ENCODE data around the gene PEAK1.

The PEAK1 gene

GRCh38 chr15:77387365-77388105, 32.4 kb downstream of the PEAK1 start:
- TF ChIP-seq, protein P1, sequence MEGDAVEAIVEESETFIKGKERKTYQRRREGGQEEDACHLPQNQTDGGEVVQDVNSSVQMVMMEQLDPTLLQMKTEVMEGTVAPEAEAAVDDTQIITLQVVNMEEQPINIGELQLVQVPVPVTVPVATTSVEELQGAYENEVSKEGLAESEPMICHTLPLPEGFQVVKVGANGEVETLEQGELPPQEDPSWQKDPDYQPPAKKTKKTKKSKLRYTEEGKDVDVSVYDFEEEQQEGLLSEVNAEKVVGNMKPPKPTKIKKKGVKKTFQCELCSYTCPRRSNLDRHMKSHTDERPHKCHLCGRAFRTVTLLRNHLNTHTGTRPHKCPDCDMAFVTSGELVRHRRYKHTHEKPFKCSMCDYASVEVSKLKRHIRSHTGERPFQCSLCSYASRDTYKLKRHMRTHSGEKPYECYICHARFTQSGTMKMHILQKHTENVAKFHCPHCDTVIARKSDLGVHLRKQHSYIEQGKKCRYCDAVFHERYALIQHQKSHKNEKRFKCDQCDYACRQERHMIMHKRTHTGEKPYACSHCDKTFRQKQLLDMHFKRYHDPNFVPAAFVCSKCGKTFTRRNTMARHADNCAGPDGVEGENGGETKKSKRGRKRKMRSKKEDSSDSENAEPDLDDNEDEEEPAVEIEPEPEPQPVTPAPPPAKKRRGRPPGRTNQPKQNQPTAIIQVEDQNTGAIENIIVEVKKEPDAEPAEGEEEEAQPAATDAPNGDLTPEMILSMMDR (IDR thresholded peaks at IDR 0.05; ENCODE audit: insufficient read depth, low read length, poor library complexity, severe bottlenecking): no peak
- Histone ChIP-seq H3K4me3 (replicated peaks; ENCODE audit: low read depth, low read length) (no peak overlapping the region), H3K36me3 (ENCODE audit: control insufficient read depth, insufficient read depth, low read length) (no peaks in the 10 kb centered on the region), H3K27me3 (replicated peaks; ENCODE audit: control insufficient read depth, insufficient read depth, low read length) (no peaks in the 10 kb centered on the region)
- no peak for DNase-seq (ENCODE audit: extremely low read depth, insufficient read length)

DNA sequence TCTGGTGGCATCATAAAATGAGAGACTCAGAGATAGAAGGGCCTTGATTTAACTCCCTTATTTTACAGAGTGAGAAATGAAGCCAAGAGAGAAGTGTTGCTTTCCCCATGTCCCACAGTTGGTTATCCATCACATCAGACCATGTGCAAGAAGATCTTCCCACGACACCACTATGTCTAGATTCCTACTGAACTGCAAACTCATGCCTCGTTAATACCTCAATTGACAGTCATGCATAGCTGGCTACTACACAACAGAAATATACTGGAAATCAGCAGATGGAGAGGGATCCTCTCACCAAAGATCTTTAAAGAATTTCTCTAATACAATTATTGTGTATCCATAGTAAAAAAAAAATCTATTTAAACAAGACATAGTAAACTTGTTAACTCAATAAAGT, 33.3 kb downstream of the PEAK1 start:
- no peak for DNase-seq (ENCODE audit: extremely low read depth, insufficient read length)
- Histone ChIP-seq H3K36me3 (ENCODE audit: control insufficient read depth, insufficient read depth, low read length) (no peaks in the 10 kb centered on the region), H3K4me3 (replicated peaks; ENCODE audit: low read depth, low read length) (no peak overlapping the region), H3K27me3 (replicated peaks; ENCODE audit: control insufficient read depth, insufficient read depth, low read length) (no peaks in the 10 kb centered on the region)
- TF ChIP-seq, protein P1 (IDR thresholded peaks at IDR 0.05; ENCODE audit: insufficient read depth, low read length, poor library complexity, severe bottlenecking): no peak

GRCh38 chr15:77384589-77385359, 35.1 kb downstream of the PEAK1 start:
- Histone ChIP-seq H3K27me3 (replicated peaks; ENCODE audit: control insufficient read depth, insufficient read depth, low read length) (no peaks in the 10 kb centered on the region), H3K36me3 (ENCODE audit: control insufficient read depth, insufficient read depth, low read length) (no peaks in the 10 kb centered on the region), H3K4me3 (replicated peaks; ENCODE audit: low read depth, low read length) (no peak overlapping the region)
- DNase-seq (ENCODE audit: extremely low read depth, insufficient read length): no peak
- TF ChIP-seq, protein P1 (IDR thresholded peaks at IDR 0.05; ENCODE audit: insufficient read depth, low read length, poor library complexity, severe bottlenecking): no peak

- Histone ChIP-seq H3K4me3 (replicated peaks; ENCODE audit: low read depth, low read length) (no peak overlapping the region), H3K36me3 (ENCODE audit: control insufficient read depth, insufficient read depth, low read length) (no peaks in the 10 kb centered on the region), H3K27me3 (replicated peaks; ENCODE audit: control insufficient read depth, insufficient read depth, low read length) (no peaks in the 10 kb centered on the region)
- DNase-seq (ENCODE audit: extremely low read depth, insufficient read length): no peak
- TF ChIP-seq, protein P1 (IDR thresholded peaks at IDR 0.05; ENCODE audit: insufficient read depth, low read length, poor library complexity, severe bottlenecking): no peak
These were observed 35.8 kb downstream of the PEAK1 start for GRCh38 chr15:77384086-77384485.

GRCh38 chr15:77380033-77380432, 39.9 kb downstream of the PEAK1 start:
- DNase-seq (ENCODE audit: extremely low read depth, insufficient read length): no peak
- TF ChIP-seq, protein P1 (IDR thresholded peaks at IDR 0.05; ENCODE audit: insufficient read depth, low read length, poor library complexity, severe bottlenecking): no peak
- H3K36me3 ChIP-seq (ENCODE audit: control insufficient read depth, insufficient read depth, low read length): no peaks in the 10 kb centered on the region
- no peaks in the 10 kb centered on the region for H3K27me3 ChIP-seq (replicated peaks; ENCODE audit: control insufficient read depth, insufficient read depth, low read length)
- no peak overlapping the region for H3K4me3 ChIP-seq (replicated peaks; ENCODE audit: low read depth, low read length)
